Activated CD8-positive, alpha-beta T cell treated with anti-CD3 and anti-CD28 coated beads for 36 hours (primary cell): Measurements from ENCODE around the gene ZBTB4. TPM values are rescaled to one million over a fixed set of nuclear protein-coding genes. Genes with fewer than 3 reads are reported as not detected.

Source experiments
- ATAC-seq: fragments of 200-7000 bp; cut with Tn5 transposase; one replicate; pipeline ENCODE4 v1.10.0; 2021; ENCODE audit warnings: mild to moderate bottlenecking, moderate library complexity
- CTCF ChIA-PET: fragments of 350-600 bp; sonication (Branson Sonifier 250); formaldehyde crosslinking; loops from one replicate; lab custom pipeline; 2021; ENCODE audit warnings: antibody characterized with exemption; lab: Charles Lee
- POLR2A ChIA-PET: fragments of 350-600 bp; sonication (Branson Sonifier 250); formaldehyde crosslinking; loops from one replicate; lab custom pipeline; 2021; ENCODE audit warnings: antibody characterized with exemption; lab: Charles Lee
- DNase-seq: peaks from one replicate; pipeline ENCODE4 v3.0.0-alpha.2; 2020
- H3K27ac Mint-ChIP-seq: one replicate; pipeline ENCODE4 v1.8.0; 2021; ENCODE audit warnings: mild to moderate bottlenecking, mixed read lengths
- H3K27me3 Mint-ChIP-seq: one replicate; pipeline ENCODE4 v1.8.0; 2021; ENCODE audit warnings: mixed read lengths
- H3K36me3 Mint-ChIP-seq: one replicate; pipeline ENCODE4 v1.8.0; 2021; ENCODE audit warnings: low read depth, mixed read lengths
- H3K4me1 Mint-ChIP-seq: one replicate; pipeline ENCODE4 v1.8.0; 2021; ENCODE audit warnings: low read depth, mixed read lengths
- H3K4me3 Mint-ChIP-seq: one replicate; pipeline ENCODE4 v1.8.0; 2021; ENCODE audit warnings: mild to moderate bottlenecking, moderate library complexity, mixed read lengths
- H3K9me3 Mint-ChIP-seq: one replicate; pipeline ENCODE4 v1.8.0; 2021; ENCODE audit warnings: mixed read lengths
- intact Hi-C: fragments of 100-400 bp; cut with micrococcal nuclease; formaldehyde crosslinking; loops from one replicate; pipeline ENCODE4 v1.10.0; 2022
- total RNA-seq, 2 experiments: library from RNA; stranded (reverse); gene quantifications; one replicate each; pipeline ENCODE4 v1.2.3, GENCODE V29; 2021
- TF ChIP-seq, protein P1 (sequence below): fragments of 200-600 bp; IDR thresholded peaks from one replicate; pipeline ENCODE4 v1.8.0; 2022; ENCODE audit warnings: antibody characterized with exemption, mild to moderate bottlenecking

Gene ZBTB4
- total RNA-seq, 2 experiments from 2014 or later, result 24.3 to 24.6 TPM

DNA sequence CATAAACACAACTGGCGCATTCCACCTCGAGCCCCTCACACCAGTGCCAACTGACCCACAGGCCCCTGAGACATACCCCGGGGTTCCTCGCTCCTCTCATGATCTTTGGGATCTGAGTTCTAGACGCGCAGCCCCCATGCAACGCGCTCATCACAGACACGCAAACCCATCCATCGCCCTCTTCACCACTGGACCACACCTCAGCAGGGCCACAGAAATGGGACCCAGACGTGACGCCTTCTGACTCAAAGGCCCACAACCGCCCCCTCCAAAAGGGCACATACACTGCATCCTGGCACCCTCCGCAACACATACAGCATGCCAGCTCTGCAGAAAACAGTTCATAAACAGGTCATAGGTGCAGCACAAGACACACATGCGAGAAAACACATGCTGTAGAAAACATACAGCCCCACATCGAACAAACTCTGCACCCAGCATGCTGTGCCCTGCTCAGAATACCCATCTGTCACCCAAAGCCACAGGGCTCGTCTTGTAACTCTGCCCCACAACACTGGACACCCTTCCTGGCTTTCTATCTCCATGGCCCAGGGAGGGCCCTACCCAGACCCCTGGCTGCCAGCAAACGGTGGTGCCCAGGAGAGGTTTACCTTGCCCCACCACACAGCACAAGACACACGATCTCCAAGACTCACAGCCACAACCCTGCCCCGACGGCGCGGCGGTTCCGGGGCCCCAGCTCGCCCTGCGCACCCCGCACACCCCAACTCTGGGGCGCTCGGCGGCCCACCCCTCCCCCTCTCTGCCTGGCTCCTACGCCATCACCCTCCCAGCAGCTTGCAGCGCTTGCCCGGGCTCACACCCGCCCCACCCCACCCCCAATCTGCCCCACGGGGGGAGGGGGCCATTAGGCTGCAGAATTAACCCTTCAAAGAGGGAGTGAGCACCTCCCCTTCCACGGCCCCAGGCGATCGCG lies 887 bp downstream of the ZBTB4 start:
- Mint-ChIP-seq H3K27me3 (no peaks in the 10 kb centered on the region), H3K36me3 (peaks cover 20% of the 10 kb centered on the region), H3K27ac (peak overlapping the region; percentile 93), H3K4me1 (peaks cover 62% of the 10 kb centered on the region), H3K4me3 (peak overlapping the region; percentile 96), H3K9me3 (no peaks in the 10 kb centered on the region)
- intact Hi-C loops, result no loop called here
- peak; percentile 35 for ATAC-seq
- CTCF ChIA-PET, result interaction anchor here (1.2 to 6.6 kb wide), 4 partner anchors 36 to 82 kb away, joined by 3 to 49 read pairs (median 6); partner anchors contain the start of gene TMEM102
- TF ChIP-seq, protein P1, sequence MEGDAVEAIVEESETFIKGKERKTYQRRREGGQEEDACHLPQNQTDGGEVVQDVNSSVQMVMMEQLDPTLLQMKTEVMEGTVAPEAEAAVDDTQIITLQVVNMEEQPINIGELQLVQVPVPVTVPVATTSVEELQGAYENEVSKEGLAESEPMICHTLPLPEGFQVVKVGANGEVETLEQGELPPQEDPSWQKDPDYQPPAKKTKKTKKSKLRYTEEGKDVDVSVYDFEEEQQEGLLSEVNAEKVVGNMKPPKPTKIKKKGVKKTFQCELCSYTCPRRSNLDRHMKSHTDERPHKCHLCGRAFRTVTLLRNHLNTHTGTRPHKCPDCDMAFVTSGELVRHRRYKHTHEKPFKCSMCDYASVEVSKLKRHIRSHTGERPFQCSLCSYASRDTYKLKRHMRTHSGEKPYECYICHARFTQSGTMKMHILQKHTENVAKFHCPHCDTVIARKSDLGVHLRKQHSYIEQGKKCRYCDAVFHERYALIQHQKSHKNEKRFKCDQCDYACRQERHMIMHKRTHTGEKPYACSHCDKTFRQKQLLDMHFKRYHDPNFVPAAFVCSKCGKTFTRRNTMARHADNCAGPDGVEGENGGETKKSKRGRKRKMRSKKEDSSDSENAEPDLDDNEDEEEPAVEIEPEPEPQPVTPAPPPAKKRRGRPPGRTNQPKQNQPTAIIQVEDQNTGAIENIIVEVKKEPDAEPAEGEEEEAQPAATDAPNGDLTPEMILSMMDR, result no peak
- peak; percentile 79 for DNase-seq
- POLR2A ChIA-PET, result interaction anchor here (0.7 to 8.1 kb wide), 14 partner anchors 7 to 149 kb away, joined by 3 to 122 read pairs (median 6); partner anchors contain the start of genes FGF11, NEURL4 and TMEM102

DNA sequence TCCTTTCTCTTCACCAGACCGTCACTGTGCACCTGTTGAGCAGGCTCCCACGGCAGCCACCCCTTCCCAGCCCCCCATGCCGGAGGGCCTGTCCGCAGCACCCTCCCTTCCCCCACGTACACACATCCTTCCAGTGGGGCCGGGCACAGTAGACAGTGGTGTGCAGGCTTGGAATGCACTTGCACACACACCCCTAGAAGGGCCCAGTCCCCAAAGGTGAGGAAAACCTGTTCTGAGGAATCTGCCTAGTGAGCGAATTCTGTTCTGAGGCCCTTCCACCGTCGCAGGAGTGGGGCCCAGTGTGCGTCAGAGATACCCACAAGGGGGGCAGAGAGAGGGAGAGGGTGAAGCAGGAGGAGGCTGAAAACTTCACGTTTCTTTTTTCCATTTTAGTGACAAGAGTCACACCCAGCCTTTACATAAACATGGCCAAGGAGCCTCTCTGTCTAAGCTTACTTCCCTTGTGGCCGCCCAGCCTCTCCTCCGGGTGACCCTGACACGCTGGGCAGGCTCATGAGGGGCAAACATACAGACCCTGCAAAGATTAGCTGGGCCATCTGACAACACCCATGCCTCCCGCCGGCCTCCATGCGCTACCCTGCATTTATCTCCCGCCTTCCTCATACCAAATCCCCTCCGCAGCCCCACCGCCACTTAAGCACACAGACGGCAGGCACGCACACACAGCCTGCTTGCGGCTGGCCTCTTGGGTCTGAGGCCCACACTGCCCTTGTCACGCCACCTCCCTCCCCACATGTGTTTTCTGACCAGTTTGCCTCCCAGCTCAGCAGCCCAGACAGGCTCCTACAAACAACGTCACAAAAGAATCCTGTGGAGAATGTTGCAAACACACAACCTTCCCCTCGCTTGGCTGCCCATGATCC lies 1.8 kb downstream of the ZBTB4 start:
- Mint-ChIP-seq H3K9me3 (no peaks in the 10 kb centered on the region), H3K27ac (peak overlapping the region; percentile 93), H3K4me3 (peak overlapping the region; percentile 96), H3K27me3 (no peaks in the 10 kb centered on the region), H3K36me3 (peaks cover 20% of the 10 kb centered on the region), H3K4me1 (peaks cover 59% of the 10 kb centered on the region)
- TF ChIP-seq, protein P1, result no peak
- ChIA-PET POLR2A (interaction anchor here (1.0 to 8.1 kb wide), 10 partner anchors 7 to 100 kb away, joined by 3 to 122 read pairs (median 9); partner anchors contain the start of genes FGF11 and TMEM102), CTCF (interaction anchor here (0.8 to 6.6 kb wide), 5 partner anchors 37 to 155 kb away, joined by 3 to 49 read pairs (median 5); partner anchors contain the start of gene TMEM102)
- intact Hi-C loops, result no loop called here
- ATAC-seq, result peak; percentile 12
- DNase-seq, result peak; percentile 70

DNA sequence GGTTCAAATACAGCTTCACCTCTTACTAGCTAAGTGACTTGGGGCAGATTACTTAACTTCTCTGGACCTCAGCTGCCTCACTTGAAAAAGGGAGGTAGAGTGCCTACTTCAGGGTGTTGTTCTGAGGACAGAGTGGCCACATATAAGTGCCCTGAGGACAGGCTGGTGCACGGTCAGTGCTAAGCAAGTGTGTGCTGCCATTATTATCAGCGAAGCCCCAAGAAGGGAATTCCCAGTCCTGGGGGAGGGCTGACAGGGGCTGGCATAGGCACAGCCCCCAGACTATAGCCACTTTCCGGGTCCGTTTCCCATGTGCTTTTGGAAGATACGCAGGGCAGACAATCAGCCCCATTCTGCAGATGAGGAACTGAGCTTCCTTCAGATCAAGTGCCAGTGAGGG lies 2.5 kb downstream of the ZBTB4 start:
- TF ChIP-seq, protein P1, result no peak
- H3K4me3 Mint-ChIP-seq, result peak overlapping the region; percentile 96

DNA sequence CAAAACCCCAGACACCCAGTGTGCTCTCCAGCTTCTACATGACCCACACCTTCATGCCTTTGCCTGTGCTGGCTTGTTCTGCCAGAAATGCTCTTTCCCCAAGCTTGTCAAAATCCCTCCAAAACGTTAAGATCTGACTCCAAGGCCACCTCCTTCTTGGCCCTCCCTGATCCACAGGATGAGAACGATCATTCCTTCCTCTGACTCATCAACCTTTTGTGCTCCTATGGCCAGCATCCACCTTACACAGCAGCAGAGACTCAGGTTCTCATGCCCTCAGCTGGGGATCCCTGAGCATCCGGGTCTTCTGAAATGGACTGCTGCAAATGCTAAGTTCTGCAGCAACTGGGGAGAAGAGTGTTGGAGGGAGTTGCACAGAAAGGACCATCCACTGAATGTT lies 2.9 kb downstream of the ZBTB4 start:
- ATAC-seq (no peak), DNase-seq (no peak)
- H3K27me3 Mint-ChIP-seq, result no peaks in the 10 kb centered on the region
- intact Hi-C loops, result no loop called here
- H3K27ac Mint-ChIP-seq, result peak overlapping the region; percentile 93
- no peaks in the 10 kb centered on the region for H3K9me3 Mint-ChIP-seq
- H3K4me1 Mint-ChIP-seq, result peaks cover 54% of the 10 kb centered on the region
- ChIA-PET POLR2A (interaction anchor here (0.6 to 8.1 kb wide), 14 partner anchors 9 to 210 kb away, joined by 3 to 122 read pairs (median 5); partner anchors contain the start of genes FGF11 and TMEM102), CTCF (interaction anchor here (0.8 to 6.6 kb wide), 5 partner anchors 9 to 120 kb away, joined by 3 to 49 read pairs (median 7); partner anchors contain the start of gene TMEM102)
- peaks cover 20% of the 10 kb centered on the region for H3K36me3 Mint-ChIP-seq
- peak overlapping the region; percentile 96 for H3K4me3 Mint-ChIP-seq
- TF ChIP-seq, protein P1, result no peak

More for the DNA sequence above, 2.5 kb downstream of the ZBTB4 start:
- Mint-ChIP-seq H3K9me3 (no peaks in the 10 kb centered on the region), H3K27me3 (no peaks in the 10 kb centered on the region), H3K36me3 (peaks cover 20% of the 10 kb centered on the region), H3K4me1 (peaks cover 53% of the 10 kb centered on the region), H3K27ac (peak overlapping the region; percentile 93)
- DNase-seq, result no peak
- intact Hi-C loops, result no loop called here
- POLR2A ChIA-PET, result interaction anchor here (0.6 to 8.1 kb wide), 13 partner anchors 9 to 135 kb away, joined by 3 to 122 read pairs (median 5); partner anchors contain the start of genes FGF11 and TMEM102
- ATAC-seq, result no peak
- CTCF ChIA-PET, result interaction anchor here (0.8 to 6.6 kb wide), 6 partner anchors 10 to 155 kb away, joined by 3 to 49 read pairs (median 7); partner anchors contain the start of gene TMEM102
